ENCODE results near the gene MTSS2. TPM values are rescaled to one million over a fixed set of nuclear protein-coding genes. Genes with fewer than 3 reads are reported as not detected.
A peak's percentile ranks its signal among the peaks of the same experiment; 100 is the strongest.

Gene MTSS2
- total and polyA plus RNA-seq, 2 donors from 2014 or later, result 19.2 to 33.0 TPM

DNA sequence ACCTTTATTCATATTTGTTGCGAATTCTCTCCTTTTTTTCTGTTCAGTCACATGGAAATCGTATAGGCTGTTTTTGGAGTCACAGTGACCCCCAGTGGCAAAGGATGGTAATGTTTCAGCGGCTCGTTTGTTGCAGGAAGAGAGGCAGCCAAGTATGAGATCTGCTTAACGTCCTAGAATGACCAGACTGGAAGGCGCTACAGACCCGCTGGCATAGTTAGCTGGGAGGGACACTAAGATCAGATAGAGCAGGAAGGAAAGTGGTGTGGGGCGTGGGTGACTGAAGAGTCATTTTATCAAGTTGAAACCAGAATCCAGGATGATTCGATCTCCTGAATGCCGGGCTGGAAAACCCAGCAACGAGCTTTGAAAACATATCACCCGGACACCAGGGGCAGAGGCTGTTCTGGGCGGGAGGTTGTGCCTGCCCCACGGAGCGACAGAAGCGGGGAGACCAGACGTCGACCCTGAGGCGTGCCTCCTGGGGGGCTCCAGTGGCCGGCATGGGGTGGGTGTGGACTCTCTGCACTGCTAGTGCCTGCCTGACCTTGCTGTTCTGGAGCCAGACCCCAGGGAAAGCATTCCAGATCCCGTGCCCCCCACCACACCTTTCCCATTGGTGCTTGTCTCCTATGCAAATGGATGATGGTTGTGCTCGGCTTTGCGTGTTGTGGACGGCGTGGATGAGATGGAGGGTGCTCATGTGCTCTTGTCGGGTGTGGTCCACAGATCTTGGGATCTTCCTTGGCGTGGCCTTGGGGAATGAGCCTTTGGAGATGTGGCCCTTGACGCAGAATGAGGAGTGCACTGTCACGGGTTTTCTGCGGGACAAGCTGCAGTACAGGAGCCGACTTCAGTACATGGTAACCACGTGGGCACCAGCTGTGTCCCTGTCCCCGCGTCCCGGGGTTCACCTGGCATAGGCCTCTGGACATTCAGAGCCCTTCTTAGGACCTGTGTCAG is 31.8 kb downstream of the MTSS2 start:
- intact Hi-C loops (cut with DNase I), result loop anchor here (10.0 kb wide), 1 partner anchor 119 kb away; no protein-coding TSS in a partner anchor
- FAIRE-seq (peak; percentile 97), DNase-seq (peak; percentile 79 to 94 (median 90))
- peak overlapping the region; percentile 36 to 52 (median 50) for H3K4me3 ChIP-seq (ENCODE audit: low read length in 3 of 3)
- H3K9ac ChIP-seq (ENCODE audit: low read length in 3 of 3), result peak overlapping the region in 1 of 3 donors; percentile 56
- no peaks in the 10 kb centered on the region for H3K9me3 ChIP-seq (ENCODE audit: control insufficient read depth in 2 of 3, insufficient read depth in 1 of 3, low read length in 3 of 3)
- H3K27me3 ChIP-seq (ENCODE audit: control insufficient read depth, insufficient read depth, low read length), result no peaks in the 10 kb centered on the region
- H3K36me3 ChIP-seq (ENCODE audit: control insufficient read depth in 2 of 3, insufficient read depth in 3 of 3, low read length in 3 of 3), result no peaks in the 10 kb centered on the region
- peaks cover 0 to 6% (median 0%) of the 10 kb centered on the region in 3 donors for H3K4me1 ChIP-seq (ENCODE audit: control insufficient read depth in 2 of 3, insufficient read depth in 2 of 3, low read depth in 1 of 3, low read length in 3 of 3)
- TF ChIP-seq, protein P1, sequence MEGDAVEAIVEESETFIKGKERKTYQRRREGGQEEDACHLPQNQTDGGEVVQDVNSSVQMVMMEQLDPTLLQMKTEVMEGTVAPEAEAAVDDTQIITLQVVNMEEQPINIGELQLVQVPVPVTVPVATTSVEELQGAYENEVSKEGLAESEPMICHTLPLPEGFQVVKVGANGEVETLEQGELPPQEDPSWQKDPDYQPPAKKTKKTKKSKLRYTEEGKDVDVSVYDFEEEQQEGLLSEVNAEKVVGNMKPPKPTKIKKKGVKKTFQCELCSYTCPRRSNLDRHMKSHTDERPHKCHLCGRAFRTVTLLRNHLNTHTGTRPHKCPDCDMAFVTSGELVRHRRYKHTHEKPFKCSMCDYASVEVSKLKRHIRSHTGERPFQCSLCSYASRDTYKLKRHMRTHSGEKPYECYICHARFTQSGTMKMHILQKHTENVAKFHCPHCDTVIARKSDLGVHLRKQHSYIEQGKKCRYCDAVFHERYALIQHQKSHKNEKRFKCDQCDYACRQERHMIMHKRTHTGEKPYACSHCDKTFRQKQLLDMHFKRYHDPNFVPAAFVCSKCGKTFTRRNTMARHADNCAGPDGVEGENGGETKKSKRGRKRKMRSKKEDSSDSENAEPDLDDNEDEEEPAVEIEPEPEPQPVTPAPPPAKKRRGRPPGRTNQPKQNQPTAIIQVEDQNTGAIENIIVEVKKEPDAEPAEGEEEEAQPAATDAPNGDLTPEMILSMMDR (IDR thresholded peaks at IDR 0.05; ENCODE audit: borderline replicate concordance, extremely low read depth, insufficient read depth), result peak; percentile 99
- H3K27ac ChIP-seq (ENCODE audit: low read depth in 2 of 2, low read length in 2 of 2), result no peak overlapping the region

DNA sequence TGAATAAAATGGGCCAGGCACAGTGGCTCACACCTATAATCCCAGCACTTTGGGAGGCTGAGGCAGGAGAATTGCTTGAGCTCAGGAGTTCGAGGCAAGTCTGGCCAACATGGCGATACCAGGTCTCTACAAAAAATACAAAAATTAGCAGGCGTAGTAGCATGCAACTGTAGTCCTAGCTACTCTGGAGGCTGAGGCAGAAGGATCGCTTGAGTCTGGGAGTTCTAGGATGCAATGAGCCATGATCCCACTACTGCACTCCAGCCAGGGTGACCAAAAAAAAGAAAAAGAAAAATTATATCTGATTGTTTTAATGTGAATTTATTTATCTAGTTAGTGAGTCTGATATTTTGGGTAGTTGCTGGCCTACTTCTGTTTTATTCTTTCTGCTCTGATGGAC is 32.4 kb downstream of the MTSS2 start:
- Histone ChIP-seq H3K9ac (ENCODE audit: low read length in 3 of 3) (peak overlapping the region in 1 of 3 donors; percentile 56), H3K36me3 (ENCODE audit: control insufficient read depth in 2 of 3, insufficient read depth in 3 of 3, low read length in 3 of 3) (no peaks in the 10 kb centered on the region), H3K4me3 (ENCODE audit: low read length in 3 of 3) (peak overlapping the region in 1 of 3 donors; percentile 50), H3K27ac (ENCODE audit: low read depth in 2 of 2, low read length in 2 of 2) (no peak overlapping the region), H3K9me3 (ENCODE audit: control insufficient read depth in 2 of 3, insufficient read depth in 1 of 3, low read length in 3 of 3) (no peaks in the 10 kb centered on the region), H3K27me3 (ENCODE audit: control insufficient read depth, insufficient read depth, low read length) (no peaks in the 10 kb centered on the region), H3K4me1 (ENCODE audit: control insufficient read depth in 2 of 3, insufficient read depth in 2 of 3, low read depth in 1 of 3, low read length in 3 of 3) (peaks cover 0 to 6% (median 0%) of the 10 kb centered on the region in 3 donors)
- TF ChIP-seq, protein P1 (IDR thresholded peaks at IDR 0.05; ENCODE audit: borderline replicate concordance, extremely low read depth, insufficient read depth), result no peak
- FAIRE-seq (no peak), DNase-seq (no peak)
- intact Hi-C loops (cut with DNase I), result loop anchor here (10.0 kb wide), 1 partner anchor 119 kb away; no protein-coding TSS in a partner anchor

DNA sequence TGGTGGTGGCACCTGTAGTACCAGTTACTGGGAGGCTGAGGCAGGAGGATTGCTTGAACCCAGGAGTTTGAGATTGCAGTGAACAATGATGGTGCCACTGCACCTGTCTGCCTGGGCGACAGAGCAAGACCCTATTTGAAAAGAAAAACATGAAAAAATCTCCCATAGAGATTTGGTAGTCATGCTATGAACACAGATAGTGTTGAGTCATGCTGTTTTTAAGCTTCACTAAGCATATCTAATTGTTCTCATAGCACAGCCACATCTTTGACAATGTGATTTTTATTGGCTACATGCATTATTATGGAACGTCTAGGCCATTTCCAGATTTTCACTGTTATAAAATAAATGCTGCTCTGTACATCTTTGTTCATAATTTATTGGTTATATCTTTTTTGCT is 33.5 kb downstream of the MTSS2 start:
- FAIRE-seq (no peak), DNase-seq (no peak)
- Histone ChIP-seq H3K4me1 (ENCODE audit: control insufficient read depth in 2 of 3, insufficient read depth in 2 of 3, low read depth in 1 of 3, low read length in 3 of 3) (peaks cover 0 to 6% (median 0%) of the 10 kb centered on the region in 3 donors), H3K27me3 (ENCODE audit: control insufficient read depth, insufficient read depth, low read length) (no peaks in the 10 kb centered on the region), H3K9ac (ENCODE audit: low read length in 3 of 3) (no peak overlapping the region), H3K36me3 (ENCODE audit: control insufficient read depth in 2 of 3, insufficient read depth in 3 of 3, low read length in 3 of 3) (no peaks in the 10 kb centered on the region), H3K9me3 (ENCODE audit: control insufficient read depth in 2 of 3, insufficient read depth in 1 of 3, low read length in 3 of 3) (no peaks in the 10 kb centered on the region), H3K4me3 (ENCODE audit: low read length in 3 of 3) (no peak overlapping the region), H3K27ac (ENCODE audit: low read depth in 2 of 2, low read length in 2 of 2) (no peak overlapping the region)
- TF ChIP-seq, protein P1 (IDR thresholded peaks at IDR 0.05; ENCODE audit: borderline replicate concordance, extremely low read depth, insufficient read depth), result no peak
- intact Hi-C loops (cut with DNase I), result loop anchor here (10.0 kb wide), 1 partner anchor 118 kb away; no protein-coding TSS in a partner anchor

All from kidney (tissue), 14 donors.